ENCODE data around the gene CEP164. TPM values are rescaled to one million over a fixed set of nuclear protein-coding genes. Genes with fewer than 3 reads are reported as not detected.
"Not testable (repeated sequence)": the region's sequence is repeated elsewhere in the genome, so short reads cannot be mapped to it uniquely, and the experiment has no call there.

CEP164 gene
- polyA plus RNA-seq, 3 donors from 2014 or later = 5.6 to 20.5 (median 11.8) TPM

DNA sequence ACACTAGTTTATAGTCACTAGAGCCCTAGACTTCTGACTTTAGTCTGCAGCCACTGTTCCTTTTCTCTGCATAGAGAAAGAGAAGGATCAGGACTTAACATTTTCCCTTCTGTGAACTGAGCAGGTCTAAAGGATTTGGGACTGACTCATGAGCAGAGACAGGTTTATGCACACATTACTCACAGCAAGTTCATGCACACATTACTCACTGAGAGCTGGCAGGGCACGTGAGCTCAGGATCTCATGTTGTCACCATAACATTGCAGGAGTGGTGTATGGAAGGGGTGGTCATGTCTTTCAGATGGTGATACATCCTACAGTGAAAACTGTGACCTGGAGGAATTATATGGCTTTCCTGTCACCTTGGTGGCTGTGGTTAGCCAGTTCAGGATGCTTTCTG is 56.4 kb downstream of the CEP164 start:
- no peak for DNase-seq
- Mint-ChIP-seq H3K27me3 (ENCODE audit: low read depth in 3 of 3) (no peaks in the 10 kb centered on the region), H3K9me3 (no peaks in the 10 kb centered on the region), H3K4me1 (no peaks in the 10 kb centered on the region), H3K4me3 (no peak overlapping the region), H3K36me3 (peaks cover 9 to 62% (median 12%) of the 10 kb centered on the region in 3 donors), H3K27ac (no peak overlapping the region)

DNA sequence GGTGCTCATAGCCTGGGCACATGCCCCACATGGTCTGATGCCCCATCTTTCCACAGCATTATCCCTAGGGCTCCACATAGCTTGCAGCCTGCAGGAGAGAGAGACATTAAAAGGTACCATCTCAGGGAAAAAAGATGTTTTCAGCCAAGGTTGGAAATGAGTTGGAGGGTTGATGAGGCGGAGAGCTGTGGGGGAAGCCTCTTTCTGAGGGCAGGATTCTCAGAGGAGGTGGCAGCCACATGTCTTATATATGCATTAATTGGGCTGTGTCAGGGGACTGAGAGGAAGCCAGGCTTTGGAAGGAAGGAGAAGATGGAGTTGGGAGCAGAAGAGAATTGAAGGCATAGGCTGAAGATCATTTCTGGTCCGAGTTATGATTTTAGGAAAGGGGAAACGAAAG is 57.8 kb downstream of the CEP164 start:
- Mint-ChIP-seq H3K36me3 (peaks cover 14 to 66% (median 19%) of the 10 kb centered on the region in 3 donors), H3K27ac (peak overlapping the region in 1 of 6 donors; percentile 29), H3K4me1 (no peaks in the 10 kb centered on the region), H3K9me3 (no peaks in the 10 kb centered on the region), H3K4me3 (no peak overlapping the region), H3K27me3 (ENCODE audit: low read depth in 3 of 3) (peaks cover 0 to 2% (median 0%) of the 10 kb centered on the region in 3 donors)
- no peak for DNase-seq

DNA sequence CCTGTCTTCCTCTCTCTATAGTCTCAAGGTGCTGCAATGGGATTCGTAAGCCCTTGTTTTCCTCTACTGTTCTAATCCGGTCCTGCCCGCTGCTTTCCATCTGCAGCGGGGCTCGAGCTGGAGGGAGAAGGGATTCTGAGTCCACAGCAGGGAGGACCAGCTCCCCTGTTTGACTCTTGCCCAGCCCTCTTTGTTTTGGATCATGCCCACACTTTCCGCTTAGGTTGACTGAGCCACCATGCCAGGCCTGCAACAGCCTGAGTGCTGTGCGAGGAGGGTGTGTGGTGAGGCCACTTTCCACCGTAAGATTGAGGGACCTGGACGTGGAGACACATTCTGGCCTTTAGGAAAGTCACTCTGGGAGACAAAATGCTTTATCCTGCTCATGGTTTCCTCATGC is 58.3 kb downstream of the CEP164 start:
- Mint-ChIP-seq H3K27ac (no peak overlapping the region), H3K4me3 (no peak overlapping the region), H3K36me3 (peaks cover 17 to 67% (median 21%) of the 10 kb centered on the region in 3 donors), H3K27me3 (ENCODE audit: low read depth in 3 of 3) (peaks cover 0 to 2% (median 0%) of the 10 kb centered on the region in 3 donors), H3K9me3 (no peaks in the 10 kb centered on the region), H3K4me1 (peaks cover 0 to under 1% of the 10 kb centered on the region in 2 donors)
- DNase-seq = no peak

DNA sequence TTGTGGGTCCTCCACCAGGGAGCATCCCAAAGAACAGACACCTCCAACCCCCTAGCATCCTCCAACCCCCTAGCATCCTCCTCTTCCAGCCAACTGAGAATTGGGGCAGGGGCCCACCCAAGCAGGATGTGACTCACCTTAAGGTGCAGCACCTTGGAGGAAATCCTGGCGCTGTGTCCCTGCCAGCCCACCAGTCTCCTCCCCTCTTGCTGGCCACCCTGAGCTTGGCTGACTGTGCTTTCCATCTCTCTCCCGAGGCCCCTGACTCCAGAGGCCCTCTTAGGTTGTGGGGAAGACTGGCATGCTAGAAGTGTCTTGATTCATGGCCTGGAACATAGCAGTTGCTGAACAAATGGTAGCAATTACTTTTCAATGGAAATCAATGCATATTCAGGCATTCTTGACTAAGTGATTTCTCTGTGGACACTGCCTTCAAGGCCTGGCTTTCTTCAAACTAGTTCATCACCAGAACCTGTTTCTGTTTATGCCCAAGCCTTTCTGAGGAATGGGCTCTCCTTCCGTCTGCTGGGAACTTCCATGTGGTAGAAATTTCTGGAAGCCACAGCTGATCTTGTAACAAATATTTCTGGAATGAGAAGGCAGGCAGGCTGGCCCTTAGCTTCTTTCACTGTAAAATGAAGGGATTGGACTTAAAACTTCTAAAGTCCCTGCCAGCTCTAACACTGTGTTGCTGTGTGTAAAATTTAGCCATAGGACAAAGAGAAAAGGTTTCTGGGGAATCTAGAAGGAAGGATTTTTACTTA is 60.5 kb downstream of the CEP164 start:
- H3K4me3 Mint-ChIP-seq = no peak overlapping the region
- DNase-seq = no peak
- H3K36me3 Mint-ChIP-seq = peaks cover 29 to 75% (median 33%) of the 10 kb centered on the region in 3 donors
- H3K4me1 Mint-ChIP-seq = peaks cover 0 to 2% of the 10 kb centered on the region in 2 donors
- H3K9me3 Mint-ChIP-seq = no peaks in the 10 kb centered on the region
- no peak overlapping the region for H3K27ac Mint-ChIP-seq
- H3K27me3 Mint-ChIP-seq (ENCODE audit: low read depth in 3 of 3) = peaks cover 0 to 2% (median 0%) of the 10 kb centered on the region in 3 donors

DNA sequence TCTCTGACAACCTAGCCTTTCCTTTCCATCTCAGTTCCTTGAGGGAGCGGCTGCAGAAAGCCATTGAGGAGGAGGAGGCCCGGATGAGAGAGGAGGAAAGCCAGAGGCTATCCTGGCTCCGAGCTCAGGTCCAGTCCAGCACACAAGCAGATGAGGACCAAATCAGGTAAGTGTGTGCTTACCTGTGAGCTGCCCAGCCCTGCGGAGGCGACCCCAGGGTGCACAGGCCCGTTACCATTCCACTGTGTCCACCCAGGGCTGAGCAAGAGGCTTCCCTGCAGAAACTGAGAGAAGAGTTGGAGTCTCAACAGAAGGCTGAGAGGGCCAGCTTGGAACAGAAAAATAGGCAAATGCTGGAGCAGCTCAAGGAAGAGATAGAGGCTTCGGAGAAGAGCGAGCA is 63.1 kb downstream of the CEP164 start:
- Mint-ChIP-seq H3K4me3 (no peak overlapping the region), H3K27me3 (ENCODE audit: low read depth in 3 of 3) (peaks cover 0 to 2% (median 0%) of the 10 kb centered on the region in 3 donors), H3K36me3 (peaks cover 32 to 69% (median 32%) of the 10 kb centered on the region in 3 donors), H3K27ac (no peak overlapping the region), H3K9me3 (no peaks in the 10 kb centered on the region), H3K4me1 (peaks cover 0 to 2% of the 10 kb centered on the region in 2 donors)
- no peak for DNase-seq

DNA sequence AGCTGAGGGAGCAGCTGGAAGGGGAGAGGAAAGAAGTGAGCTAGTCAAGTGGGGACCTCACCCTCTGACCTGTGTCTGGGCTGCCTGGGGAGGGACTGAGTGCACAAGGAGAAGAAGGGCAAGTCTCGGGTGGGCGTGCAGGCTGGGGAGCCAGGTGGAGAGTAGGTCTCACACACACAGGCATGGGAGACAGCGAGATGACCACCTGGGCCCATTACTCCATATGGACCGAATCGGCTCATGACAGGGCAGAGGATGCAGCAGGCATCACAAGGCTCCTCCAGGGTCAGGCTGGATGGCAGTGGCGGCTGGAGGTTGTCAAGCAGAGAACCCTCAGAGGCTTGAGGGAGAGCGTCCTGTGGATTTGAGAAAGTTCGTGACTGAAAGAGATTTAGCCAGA is 63.5 kb downstream of the CEP164 start:
- Mint-ChIP-seq H3K27me3 (ENCODE audit: low read depth in 3 of 3) (peaks cover 0 to 2% (median 0%) of the 10 kb centered on the region in 3 donors), H3K4me3 (no peak overlapping the region), H3K9me3 (no peaks in the 10 kb centered on the region), H3K27ac (no peak overlapping the region), H3K4me1 (peaks cover 0 to 2% of the 10 kb centered on the region in 2 donors), H3K36me3 (peaks cover 32 to 71% (median 33%) of the 10 kb centered on the region in 3 donors)
- DNase-seq = no peak

DNA sequence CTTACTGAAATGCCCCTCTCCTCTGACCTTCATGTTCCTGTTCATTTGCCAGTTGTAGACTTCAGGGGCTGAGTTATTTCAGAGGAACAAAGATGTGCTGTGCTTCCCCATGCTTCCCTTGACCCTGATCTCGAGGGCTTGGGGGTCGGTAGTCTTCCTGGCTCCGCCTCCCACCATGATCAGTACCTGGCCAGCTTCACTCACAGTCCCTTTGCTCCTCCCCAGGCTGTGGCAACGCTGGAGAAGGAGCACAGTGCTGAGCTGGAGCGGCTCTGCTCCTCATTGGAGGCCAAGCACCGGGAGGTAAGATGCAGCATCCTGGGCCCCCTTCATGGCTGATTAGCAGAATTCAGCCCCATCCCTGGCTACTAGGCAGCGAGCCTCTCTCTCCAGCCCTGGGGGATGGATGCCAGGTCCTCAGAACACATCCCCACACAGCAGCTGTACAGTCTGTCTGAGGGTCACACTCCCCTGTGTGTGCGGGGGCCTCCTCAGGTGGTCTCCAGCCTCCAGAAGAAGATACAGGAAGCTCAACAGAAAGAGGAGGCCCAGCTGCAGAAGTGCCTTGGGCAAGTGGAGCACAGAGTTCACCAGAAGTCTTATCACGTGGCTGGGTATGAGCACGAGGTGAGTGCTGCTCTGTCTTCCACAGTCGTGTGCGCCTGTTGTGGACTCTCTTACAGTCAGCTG is 64.5 kb downstream of the CEP164 start:
- Mint-ChIP-seq H3K27ac (no peak overlapping the region), H3K27me3 (ENCODE audit: low read depth in 3 of 3) (peaks cover 0 to 2% (median 0%) of the 10 kb centered on the region in 3 donors), H3K36me3 (peaks cover 37 to 71% (median 38%) of the 10 kb centered on the region in 3 donors), H3K4me3 (no peak overlapping the region), H3K9me3 (no peaks in the 10 kb centered on the region), H3K4me1 (peaks cover 0 to 2% of the 10 kb centered on the region in 2 donors)
- DNase-seq = no peak

DNA sequence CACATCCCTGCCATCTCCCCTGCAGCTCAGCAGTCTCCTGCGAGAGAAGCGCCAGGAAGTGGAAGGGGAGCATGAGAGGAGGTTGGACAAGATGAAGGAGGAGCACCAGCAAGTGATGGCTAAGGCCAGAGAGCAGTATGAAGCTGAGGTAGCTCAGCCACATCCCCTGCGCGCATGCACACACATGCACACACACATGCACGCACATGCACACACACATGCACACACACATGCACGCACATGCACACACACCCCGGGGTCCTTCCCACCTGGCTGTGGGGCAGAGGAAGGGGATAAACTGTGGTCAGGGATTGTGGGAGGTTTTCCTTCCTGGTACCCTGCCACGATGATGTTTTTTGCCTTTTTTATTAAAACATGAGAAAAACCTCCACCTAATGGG is 65.3 kb downstream of the CEP164 start:
- peaks cover 0 to 2% of the 10 kb centered on the region in 2 donors for H3K4me1 Mint-ChIP-seq
- peak overlapping the region in 1 of 6 donors; percentile 53 for H3K27ac Mint-ChIP-seq
- DNase-seq = no peak
- H3K36me3 Mint-ChIP-seq = peaks cover 45 to 74% (median 47%) of the 10 kb centered on the region in 3 donors
- H3K4me3 Mint-ChIP-seq = no peak overlapping the region
- H3K27me3 Mint-ChIP-seq (ENCODE audit: low read depth in 3 of 3) = peaks cover 0 to 2% (median 0%) of the 10 kb centered on the region in 3 donors
- no peaks in the 10 kb centered on the region for H3K9me3 Mint-ChIP-seq

DNA sequence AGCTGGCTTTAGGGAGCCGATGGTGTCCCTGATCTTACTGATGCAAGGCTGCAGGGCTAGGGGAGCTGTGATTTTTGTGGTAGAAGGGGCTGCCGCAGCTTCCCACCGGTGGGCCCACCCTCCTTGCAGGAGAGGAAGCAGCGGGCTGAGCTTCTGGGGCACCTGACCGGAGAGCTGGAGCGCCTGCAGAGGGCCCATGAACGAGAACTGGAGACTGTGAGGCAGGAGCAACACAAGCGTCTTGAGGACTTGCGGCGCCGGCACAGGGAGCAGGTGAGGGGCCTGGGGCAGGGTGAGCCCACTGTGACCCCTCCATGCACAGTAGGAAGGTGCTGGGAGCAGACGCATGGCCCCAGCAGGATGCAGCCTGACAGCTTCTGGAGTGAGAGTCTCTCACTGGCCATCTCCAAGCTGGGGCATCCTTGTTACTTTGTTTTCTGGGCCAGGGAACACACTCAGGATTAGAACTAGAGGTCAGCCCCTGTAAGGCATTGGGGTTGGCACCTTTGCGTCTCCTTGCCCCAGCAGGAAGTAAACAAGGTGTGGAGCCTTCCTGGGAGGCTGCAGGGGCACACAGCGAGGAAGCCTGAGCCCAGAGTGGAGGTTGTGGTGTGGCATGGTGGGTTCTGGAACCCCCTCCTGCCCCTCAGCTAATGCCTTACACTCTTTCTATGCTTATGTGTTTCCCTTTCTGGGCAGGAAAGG is 66.7 kb downstream of the CEP164 start:
- peaks cover 0 to 2% (median 0%) of the 10 kb centered on the region in 3 donors for H3K27me3 Mint-ChIP-seq (ENCODE audit: low read depth in 3 of 3)
- no peak for DNase-seq
- H3K4me1 Mint-ChIP-seq = peaks cover 0 to 2% of the 10 kb centered on the region in 2 donors
- no peak overlapping the region for H3K4me3 Mint-ChIP-seq
- peaks cover 0 to 1% (median 0%) of the 10 kb centered on the region in 6 donors for H3K9me3 Mint-ChIP-seq
- H3K36me3 Mint-ChIP-seq = peaks cover 51 to 77% (median 55%) of the 10 kb centered on the region in 3 donors
- no peak overlapping the region for H3K27ac Mint-ChIP-seq

DNA sequence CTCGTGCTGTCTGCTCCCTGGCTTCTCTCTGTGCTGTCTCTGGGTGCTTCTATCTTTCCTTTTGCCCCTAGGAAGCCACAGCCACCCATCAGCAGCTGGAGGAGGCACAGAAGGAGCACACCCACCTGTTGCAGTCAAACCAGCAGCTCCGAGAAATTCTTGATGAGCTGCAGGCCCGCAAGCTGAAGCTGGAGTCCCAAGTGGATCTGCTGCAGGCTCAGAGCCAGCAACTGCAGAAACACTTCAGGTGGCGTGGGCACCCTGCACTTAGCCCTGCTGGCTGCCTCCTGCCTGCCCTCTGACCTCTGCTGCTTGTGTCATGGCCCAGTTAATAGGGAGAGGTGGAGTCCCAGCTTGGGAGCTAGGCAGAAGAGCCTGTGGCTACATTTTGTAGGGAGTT is 67.8 kb downstream of the CEP164 start:
- peaks cover 0 to 1% (median 0%) of the 10 kb centered on the region in 6 donors for H3K9me3 Mint-ChIP-seq
- no peak overlapping the region for H3K27ac Mint-ChIP-seq
- H3K4me3 Mint-ChIP-seq = no peak overlapping the region
- H3K36me3 Mint-ChIP-seq = peaks cover 48 to 82% (median 61%) of the 10 kb centered on the region in 3 donors
- H3K4me1 Mint-ChIP-seq = peaks cover 0 to 2% of the 10 kb centered on the region in 2 donors
- no peak for DNase-seq
- no peaks in the 10 kb centered on the region for H3K27me3 Mint-ChIP-seq (ENCODE audit: low read depth in 3 of 3)

DNA sequence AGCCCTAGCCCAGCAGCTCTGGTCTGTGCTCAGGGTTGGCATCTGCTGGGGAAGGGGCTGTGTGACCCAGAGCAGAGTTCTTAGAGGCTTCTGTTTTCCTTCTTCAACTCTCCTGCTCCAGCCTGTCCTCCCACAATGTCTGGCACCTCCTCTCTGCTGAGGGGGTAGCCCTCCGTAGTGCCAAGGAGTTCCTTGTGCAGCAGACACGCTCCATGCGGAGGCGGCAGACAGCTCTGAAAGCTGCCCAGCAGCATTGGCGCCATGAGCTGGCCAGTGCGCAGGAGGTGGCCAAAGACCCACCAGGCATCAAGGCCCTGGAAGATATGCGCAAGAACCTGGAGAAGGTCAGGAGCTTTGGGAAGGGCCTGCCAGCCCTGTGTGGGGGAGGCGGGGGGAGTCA is 69.3 kb downstream of the CEP164 start:
- Mint-ChIP-seq H3K4me3 (no peak overlapping the region), H3K4me1 (no peaks in the 10 kb centered on the region), H3K9me3 (peaks cover 0 to 1% (median 0%) of the 10 kb centered on the region in 6 donors), H3K27me3 (ENCODE audit: low read depth in 3 of 3) (no peaks in the 10 kb centered on the region), H3K27ac (no peak overlapping the region), H3K36me3 (peaks cover 36 to 69% (median 65%) of the 10 kb centered on the region in 3 donors)
- no peak for DNase-seq

DNA sequence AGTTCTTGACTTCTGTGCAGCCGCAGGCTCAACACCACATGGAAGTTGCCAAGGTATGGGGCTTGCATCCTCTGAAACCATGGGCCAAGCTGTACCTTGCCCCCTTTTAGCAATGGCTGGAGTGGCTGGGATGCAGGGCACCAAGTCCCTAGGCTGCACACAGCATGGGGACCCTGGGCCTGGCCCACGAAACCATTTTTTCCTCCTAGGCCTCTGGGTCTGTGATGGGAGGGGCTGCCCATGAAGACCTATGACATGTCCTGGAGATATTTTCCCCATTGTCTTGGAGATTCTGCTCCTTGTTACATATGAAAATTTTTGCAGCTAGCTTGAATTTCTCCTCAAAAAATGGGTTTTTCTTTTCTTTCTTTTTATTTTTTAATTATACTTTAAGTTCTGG is 71.0 kb downstream of the CEP164 start:
- H3K4me1 Mint-ChIP-seq; H3K27me3 Mint-ChIP-seq (ENCODE audit: low read depth in 3 of 3); H3K27ac Mint-ChIP-seq; H3K4me3 Mint-ChIP-seq; H3K9me3 Mint-ChIP-seq; DNase-seq: not testable (repeated sequence)
- H3K36me3 Mint-ChIP-seq = peaks cover 39 to 71% (median 71%) of the 10 kb centered on the region in 3 donors

DNA sequence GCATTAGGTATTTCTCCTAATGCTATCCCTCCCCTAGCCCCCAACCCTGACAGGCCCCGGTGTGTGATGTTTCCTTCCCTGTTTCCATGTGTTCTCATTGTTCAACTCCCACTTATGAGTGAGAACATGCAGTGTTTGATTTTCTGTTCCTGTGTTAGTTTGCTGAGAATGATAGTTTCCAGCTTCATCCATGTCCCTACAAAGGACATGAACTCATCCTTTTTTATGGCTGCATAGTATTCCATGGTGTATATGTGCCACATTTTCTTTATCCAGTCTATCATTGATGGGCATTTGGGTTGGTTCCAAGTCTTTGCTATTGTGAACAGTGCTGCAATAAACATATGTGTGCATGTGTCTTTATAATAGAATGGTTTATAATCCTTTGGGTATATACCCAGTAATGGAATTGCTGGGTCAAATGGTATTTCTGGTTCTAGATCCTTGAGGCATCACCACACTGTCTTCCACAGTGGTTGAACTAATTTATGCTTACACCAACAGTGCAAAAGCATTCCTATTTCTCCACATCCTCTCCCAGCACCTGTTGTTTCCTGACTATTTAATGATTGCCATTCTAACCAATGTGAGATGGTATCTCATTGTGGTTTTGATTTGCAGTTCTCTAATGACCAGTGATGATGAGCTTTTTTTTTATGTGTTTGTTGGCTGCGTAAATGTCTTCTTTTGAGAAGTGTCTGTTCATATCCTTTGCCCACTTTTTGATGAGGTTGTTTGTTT is 71.6 kb downstream of the CEP164 start:
- H3K27ac Mint-ChIP-seq; DNase-seq; H3K27me3 Mint-ChIP-seq (ENCODE audit: low read depth in 3 of 3); H3K4me1 Mint-ChIP-seq; H3K4me3 Mint-ChIP-seq; H3K9me3 Mint-ChIP-seq: not testable (repeated sequence)
- peaks cover 42 to 74% (median 73%) of the 10 kb centered on the region in 3 donors for H3K36me3 Mint-ChIP-seq
